GM19238 (cell line): ENCODE measurements around the gene FBXW4.
"Not testable (repeated sequence)": the region's sequence is repeated elsewhere in the genome, so short reads cannot be mapped to it uniquely, and the experiment has no call there.

Source experiments
- DNase-seq: peaks from one replicate; pipeline ENCODE4 v3.0.0; 2011; ENCODE audit warnings: low spot score; ENCODE audit not compliant: insufficient read length

FBXW4 gene

DNA sequence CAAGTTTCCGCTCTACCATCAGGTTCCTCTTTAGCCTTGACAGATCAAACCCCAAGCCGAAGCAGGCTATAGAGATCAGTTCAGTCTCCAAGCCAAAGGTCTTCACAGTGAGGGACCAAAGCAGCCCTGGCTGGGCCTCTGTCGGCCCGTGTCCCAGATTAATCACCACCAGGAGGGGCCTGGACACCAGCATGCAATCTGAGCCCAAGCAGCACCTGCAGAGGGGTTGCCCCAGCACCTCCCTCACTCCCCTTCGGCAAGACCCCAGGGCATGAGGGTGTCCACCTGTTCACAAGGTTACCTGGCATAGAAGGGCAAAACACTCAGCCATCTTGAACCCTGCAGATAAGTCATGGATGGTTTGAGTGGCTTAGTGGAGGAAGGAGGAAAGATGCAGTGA lies 36.0 kb downstream of the FBXW4 start:
- no peak for DNase-seq

DNA sequence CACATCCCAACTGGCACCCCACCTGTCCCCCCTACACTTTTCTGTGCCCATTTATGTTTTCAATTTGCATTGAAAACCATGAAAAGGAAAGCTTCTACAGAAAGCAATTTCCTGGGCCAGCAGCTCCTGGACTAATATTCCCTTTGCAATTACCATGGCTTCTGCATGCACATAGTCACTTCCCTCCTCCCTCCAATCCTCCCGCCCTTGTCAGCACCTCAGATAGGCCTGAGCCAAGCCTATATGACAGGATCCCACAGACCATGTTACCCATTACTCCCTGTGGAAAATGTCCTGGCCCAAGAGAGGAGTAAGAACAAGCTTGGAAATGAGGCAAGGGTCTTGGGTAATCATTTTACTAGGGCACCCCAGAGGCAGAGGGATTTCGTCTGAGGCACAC lies 38.1 kb downstream of the FBXW4 start:
- DNase-seq = no peak

- DNase-seq = no peak
These were observed 39.4 kb downstream of the FBXW4 start for GRCh38 chr10:101655570-101655969.

DNA sequence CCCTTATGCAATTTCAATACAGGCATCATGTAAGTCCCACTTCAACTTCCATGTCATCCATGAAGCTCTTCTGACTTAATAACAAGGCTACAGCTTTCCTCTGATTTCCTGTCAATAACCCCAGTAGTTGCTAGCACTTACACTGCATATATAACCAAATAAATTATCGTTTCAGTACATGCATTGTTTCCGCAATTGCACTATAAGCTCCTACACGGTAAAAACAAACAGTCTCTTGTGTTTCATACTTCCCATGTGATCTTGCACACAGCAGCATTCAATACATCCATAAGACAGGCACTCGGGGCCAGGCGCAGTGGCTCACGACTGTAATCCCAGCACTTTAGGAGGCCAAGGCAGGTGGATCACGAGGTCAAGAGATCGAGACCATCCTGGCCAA lies 41.4 kb downstream of the FBXW4 start:
- DNase-seq = no peak

DNA sequence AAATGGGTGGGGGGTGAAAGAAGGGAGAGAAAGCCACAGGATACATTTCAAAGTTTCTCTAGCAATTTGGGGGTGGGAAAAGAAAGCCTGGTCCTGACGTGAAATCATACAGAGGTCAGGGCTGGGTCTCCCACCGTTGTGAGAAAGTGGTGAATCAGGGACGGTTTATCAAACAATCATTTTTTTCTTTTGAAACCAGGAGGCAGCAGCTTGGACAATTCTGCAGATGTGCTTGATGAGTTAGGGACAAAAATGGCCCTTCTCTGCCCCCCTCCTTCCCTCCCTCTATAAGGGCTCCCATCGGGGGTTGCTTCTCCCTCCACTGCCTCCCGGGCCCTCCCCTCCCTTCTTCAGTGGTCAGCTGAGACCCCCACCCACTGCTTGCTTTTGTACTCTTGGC lies 43.6 kb downstream of the FBXW4 start:
- no peak for DNase-seq

GRCh38 chr10:101650863-101651262 lies 44.1 kb downstream of the FBXW4 start:
- no peak for DNase-seq

DNA sequence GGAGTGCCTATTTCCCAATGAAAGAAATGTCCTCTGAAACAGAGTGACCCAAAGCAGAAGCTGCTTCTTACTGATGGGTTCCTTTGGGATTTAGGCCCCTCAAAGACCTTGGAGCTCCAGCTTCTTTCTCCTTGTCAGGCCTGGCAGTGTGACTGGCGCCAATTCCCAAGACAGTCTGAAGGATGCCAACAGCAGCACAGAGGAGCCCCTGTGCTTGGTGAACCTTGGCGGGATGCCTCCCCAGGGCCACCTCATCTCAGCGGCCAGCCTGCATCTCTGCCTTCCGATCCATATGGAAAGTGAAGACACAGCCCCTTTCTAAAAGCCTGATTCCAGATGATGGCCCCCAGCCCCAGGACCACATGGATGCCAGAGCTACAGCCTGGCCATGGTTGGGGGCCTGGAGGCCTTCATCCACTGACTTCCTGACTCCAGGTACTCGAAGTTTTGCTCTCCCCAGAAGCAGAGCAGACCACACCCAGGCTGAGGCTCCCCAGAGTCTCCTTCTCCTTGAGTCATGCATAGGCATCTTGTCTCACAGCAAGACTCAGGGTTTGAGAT lies 45.4 kb downstream of the FBXW4 start:
- DNase-seq = no peak

DNA sequence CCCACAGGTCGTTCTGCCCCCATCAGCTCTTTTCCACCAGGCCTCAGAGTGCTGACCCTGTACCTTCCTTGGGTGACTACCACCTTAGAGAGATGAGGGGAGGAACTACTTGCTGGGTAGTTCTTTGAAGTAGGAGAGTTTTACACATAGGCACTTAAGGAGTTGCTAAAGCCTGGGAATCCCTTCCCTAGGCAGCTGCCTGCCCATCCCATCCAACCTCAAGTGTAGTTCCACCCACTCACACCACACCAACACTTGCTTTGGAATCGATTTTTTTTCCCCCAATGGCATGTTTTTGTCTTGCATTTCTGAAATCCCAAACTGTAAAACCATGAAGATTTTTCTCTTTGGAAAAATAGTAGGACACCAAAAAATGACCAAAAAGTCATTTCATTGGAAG lies 47.7 kb downstream of the FBXW4 start:
- DNase-seq = no peak

- DNase-seq = no peak
These were observed 48.6 kb downstream of the FBXW4 start for GRCh38 chr10:101646364-101646763.

DNA sequence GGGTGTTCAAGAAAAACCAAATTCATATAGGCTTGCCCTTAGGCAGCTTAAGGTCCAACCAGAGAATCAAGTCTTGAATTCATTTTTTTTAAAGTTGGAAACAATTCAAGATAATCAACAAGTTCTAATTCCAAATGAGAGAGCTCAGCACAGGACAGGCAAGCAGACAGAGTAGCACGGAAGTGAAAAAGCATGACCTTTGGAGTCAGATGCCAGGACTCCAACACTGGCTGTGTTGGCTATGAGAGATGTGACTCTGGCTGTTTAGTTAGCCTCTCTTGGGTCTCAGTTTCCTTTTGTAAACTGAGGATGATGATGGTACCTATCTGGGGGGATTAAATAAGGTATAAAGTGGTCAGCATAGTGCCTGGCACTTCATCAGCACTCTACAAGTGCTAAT lies 49.3 kb downstream of the FBXW4 start:
- DNase-seq = no peak

DNA sequence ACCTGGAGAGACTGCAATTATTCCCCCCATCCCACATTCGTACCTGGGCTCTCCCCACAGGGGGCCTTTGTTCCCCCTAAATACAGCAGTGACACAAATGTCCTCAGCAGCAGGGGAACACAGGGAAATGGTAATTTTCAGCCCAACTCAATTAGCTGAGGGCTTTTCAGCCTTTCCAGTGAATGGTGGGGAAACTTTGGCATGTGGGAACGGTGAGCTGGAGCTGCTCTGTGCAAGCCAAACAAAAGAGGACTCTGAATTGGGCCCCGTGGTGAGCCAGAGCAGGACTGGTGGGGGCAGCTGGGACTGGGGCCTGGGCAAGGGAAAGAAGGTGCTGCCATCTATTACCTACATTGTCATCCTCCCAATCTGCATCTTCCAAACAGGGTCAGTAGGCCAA lies 51.0 kb downstream of the FBXW4 start:
- no peak for DNase-seq

DNA sequence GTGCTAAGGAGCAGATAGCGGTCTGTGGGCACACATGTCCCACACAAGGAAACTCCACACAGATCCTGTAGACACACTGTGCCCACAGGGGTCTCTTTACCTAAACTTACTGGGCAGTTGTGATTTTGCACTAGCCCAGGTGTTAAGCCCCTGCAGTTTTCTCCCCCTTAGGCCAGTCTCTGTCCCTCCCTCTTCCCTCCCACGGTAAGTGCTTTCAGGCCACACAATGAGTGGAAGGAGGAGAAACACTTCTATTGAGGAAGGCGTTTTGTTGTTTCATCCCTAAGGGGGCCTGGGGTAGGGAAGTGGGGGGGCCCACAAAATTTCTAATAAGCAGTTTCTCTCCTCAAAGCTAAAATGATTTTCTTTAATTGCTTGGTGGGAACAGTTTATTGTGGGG lies 51.4 kb downstream of the FBXW4 start:
- no peak for DNase-seq

GRCh38 chr10:101639141-101639900 lies 55.6 kb downstream of the FBXW4 start:
- no peak for DNase-seq

GRCh38 chr10:101633510-101633909 lies 61.5 kb downstream of the FBXW4 start:
- DNase-seq = not testable (repeated sequence)

DNA sequence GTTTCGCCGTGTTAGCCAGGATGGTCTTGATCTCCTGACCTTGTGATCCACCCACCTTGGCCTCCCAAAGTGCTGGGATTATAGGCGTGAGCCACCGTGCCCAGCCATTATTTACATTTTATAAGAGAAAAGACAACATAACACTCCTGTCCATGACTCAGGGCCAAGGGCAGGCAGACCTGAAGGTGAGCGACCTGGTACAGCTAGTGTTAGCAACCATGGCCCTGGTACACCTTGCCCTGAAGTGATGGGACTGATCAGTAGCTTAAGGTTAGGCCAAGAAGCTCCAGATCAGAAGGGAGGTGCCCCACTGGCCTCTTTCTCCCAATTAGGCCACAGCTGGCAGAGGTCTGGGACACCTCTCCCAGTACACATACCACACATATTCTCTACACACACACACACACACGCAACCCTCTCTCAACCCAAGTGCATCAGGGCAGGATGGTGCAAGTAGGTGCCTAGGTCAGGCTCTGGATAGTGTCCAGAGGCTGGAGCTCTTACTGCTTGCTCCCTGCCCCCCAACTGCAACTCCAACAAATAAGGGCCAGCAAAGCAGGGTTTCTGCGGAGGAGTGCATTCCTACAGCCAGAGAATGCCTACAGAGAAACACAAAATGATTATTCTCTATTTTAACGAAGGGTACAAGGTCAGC lies 63.0 kb downstream of the FBXW4 start:
- DNase-seq = no peak

- no peak for DNase-seq
These were observed 64.4 kb downstream of the FBXW4 start for GRCh38 chr10:101630633-101630920.

DNA sequence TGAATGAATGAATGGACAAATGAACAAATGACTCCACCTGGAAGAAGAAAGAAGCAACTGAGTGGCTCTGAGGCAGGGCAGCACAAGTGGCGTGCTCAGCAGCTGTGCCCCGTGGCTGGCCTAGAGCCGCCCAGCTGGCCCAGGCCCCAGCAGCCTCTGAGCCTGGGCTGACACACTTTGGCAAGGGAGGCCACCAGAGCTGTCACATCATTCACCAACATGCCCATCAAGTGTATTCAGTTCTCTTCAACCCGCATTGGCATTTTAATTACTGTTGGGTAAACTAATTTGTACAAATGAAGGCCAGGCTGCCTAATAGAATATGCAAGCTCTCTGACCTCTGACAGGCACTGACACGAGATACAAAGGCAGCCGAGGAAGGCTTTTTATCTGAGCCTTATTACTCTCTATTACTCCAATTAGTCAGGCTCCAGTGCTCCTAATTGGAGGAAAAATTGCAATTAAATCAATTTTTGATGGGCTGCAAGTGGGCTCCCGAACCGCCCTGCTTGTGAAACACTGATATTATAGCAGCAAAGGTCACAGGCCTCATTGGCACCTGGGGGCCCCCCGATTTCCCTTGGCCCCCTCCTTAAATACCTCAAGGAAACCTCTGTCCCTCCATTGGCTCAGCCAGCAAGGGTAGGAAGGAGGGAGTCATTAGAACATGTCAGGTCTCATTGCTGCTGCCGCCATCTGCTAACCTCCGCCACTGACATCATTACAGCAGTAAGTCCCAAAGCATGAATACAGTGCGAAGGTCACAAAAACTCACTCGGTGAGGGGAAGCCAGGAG lies 64.9 kb downstream of the FBXW4 start:
- DNase-seq = no peak

GRCh38 chr10:101625821-101626412 lies 69.1 kb downstream of the FBXW4 start:
- no peak for DNase-seq

DNA sequence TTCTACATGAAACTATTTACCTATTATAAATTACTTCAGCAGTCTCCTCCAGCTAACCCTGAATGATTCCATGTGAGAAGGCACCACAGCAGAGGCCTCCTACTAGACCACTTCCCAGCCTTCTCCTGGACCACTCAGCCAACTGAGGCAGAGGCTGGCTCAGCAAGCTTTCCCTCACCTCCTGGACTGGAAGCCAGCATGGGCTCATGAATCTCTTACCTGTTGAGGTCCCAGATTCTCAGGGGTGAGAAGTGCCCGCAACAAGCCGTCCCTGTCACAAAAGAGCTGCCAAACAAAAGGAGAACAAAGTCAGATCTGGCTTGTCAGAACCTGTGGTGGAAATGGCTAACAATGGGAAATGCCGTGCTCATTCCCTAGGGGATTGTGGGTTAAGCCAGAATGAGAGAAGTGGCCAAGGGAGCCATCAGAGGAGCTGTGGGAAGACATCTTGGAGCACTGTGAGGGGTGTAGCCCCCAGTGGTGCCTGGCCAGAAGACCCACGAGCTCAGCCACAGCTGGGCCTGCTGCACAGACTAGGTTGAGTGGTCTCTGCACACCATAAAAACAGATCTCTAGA lies 70.4 kb downstream of the FBXW4 start:
- no peak for DNase-seq

GRCh38 chr10:101623528-101623927 lies 71.4 kb downstream of the FBXW4 start:
- no peak for DNase-seq

- DNase-seq = no peak
These were observed 75.0 kb downstream of the FBXW4 start for GRCh38 chr10:101619983-101620382.

DNA sequence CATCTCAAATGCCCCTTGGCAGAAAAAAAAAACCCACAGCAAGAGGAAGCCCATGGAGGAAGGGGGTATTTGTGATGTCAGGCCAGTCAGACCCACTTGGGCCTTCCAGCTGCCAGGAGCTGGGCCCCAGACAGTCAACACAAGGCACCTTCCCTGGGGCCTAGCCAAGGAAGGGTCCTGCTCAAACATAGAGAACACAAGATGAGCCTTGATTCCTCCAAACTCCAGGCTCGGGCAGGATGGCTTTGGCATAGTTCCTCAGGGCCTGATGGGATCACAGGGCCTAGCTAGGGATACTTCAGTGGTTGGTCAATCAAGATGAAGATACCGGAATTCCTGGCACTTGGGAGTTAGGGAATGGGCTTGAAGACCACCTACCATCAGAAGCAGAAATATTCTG lies 76.1 kb downstream of the FBXW4 start:
- no peak for DNase-seq
